ENCODE results near the gene ADO. TPM values are rescaled to one million over a fixed set of nuclear protein-coding genes. Genes with fewer than 3 reads are reported as not detected.

Gene ADO
- total RNA-seq, 2 donors from 2014 or later = 27.1 to 30.1 TPM

GRCh38 chr10:62839590-62839989 lies 35.1 kb downstream of the ADO start:
- H3K4me3 ChIP-seq (ENCODE audit: low read length) = no peak overlapping the region
- H3K9ac ChIP-seq (ENCODE audit: extremely low read depth, low read length, poor library complexity, severe bottlenecking) = no peak overlapping the region
- DNase-seq = no peak
- H3K27ac ChIP-seq (ENCODE audit: low read depth, low read length) = no peak overlapping the region
- no peaks in the 10 kb centered on the region for H3K36me3 Mint-ChIP-seq (ENCODE audit: low read depth)
- TF ChIP-seq CTCF (conservative IDR thresholded peaks at IDR 0.05) = no peak
- H3K9me3 Mint-ChIP-seq = no peaks in the 10 kb centered on the region
- H3K27ac Mint-ChIP-seq = no peak overlapping the region
- H3K27me3 Mint-ChIP-seq (ENCODE audit: insufficient read depth) = no peaks in the 10 kb centered on the region
- H3K4me1 Mint-ChIP-seq = no peaks in the 10 kb centered on the region
- H3K4me1 ChIP-seq (ENCODE audit: control insufficient read depth, insufficient read depth, low read length) = no peaks in the 10 kb centered on the region
- WGBS, 2 experiments (ENCODE audit: insufficient coverage in 1 of 2, insufficient read length in 1 of 2) = 88 to 91% methylated on average over 1 to 2 of the region's 2 CpGs
- no peaks in the 10 kb centered on the region for H3K36me3 ChIP-seq (ENCODE audit: control insufficient read depth, insufficient read depth, low read length)
- no peak overlapping the region for H3K4me3 Mint-ChIP-seq
- H3K27me3 ChIP-seq (ENCODE audit: control insufficient read depth, insufficient read depth, low read length, poor library complexity, severe bottlenecking) = no peaks in the 10 kb centered on the region
- H3K9me3 ChIP-seq (ENCODE audit: control insufficient read depth, low read length) = no peaks in the 10 kb centered on the region

GRCh38 chr10:62842983-62843382 lies 38.5 kb downstream of the ADO start:
- H3K9me3 Mint-ChIP-seq = peaks cover 2% of the 10 kb centered on the region
- no peak overlapping the region for H3K27ac Mint-ChIP-seq
- no peak for TF ChIP-seq CTCF (conservative IDR thresholded peaks at IDR 0.05)
- no peak overlapping the region for H3K4me3 Mint-ChIP-seq
- Histone ChIP-seq H3K27ac (ENCODE audit: low read depth, low read length) (no peak overlapping the region), H3K9ac (ENCODE audit: extremely low read depth, low read length, poor library complexity, severe bottlenecking) (no peak overlapping the region), H3K27me3 (ENCODE audit: control insufficient read depth, insufficient read depth, low read length, poor library complexity, severe bottlenecking) (no peaks in the 10 kb centered on the region), H3K4me3 (ENCODE audit: low read length) (no peak overlapping the region), H3K36me3 (ENCODE audit: control insufficient read depth, insufficient read depth, low read length) (no peaks in the 10 kb centered on the region), H3K9me3 (ENCODE audit: control insufficient read depth, low read length) (peaks cover 12% of the 10 kb centered on the region), H3K4me1 (ENCODE audit: control insufficient read depth, insufficient read depth, low read length) (no peaks in the 10 kb centered on the region)
- no peaks in the 10 kb centered on the region for H3K36me3 Mint-ChIP-seq (ENCODE audit: low read depth)
- peaks cover 2% of the 10 kb centered on the region for H3K27me3 Mint-ChIP-seq (ENCODE audit: insufficient read depth)
- WGBS, 2 experiments (ENCODE audit: insufficient coverage in 1 of 2, insufficient read length in 1 of 2) = 88 to 100% methylated on average over 1 of the region's 1 CpG
- DNase-seq = no peak
- H3K4me1 Mint-ChIP-seq = no peaks in the 10 kb centered on the region

- Histone ChIP-seq H3K27me3 (ENCODE audit: control insufficient read depth, insufficient read depth, low read length, poor library complexity, severe bottlenecking) (no peaks in the 10 kb centered on the region), H3K27ac (ENCODE audit: low read depth, low read length) (no peak overlapping the region), H3K4me1 (ENCODE audit: control insufficient read depth, insufficient read depth, low read length) (no peaks in the 10 kb centered on the region), H3K36me3 (ENCODE audit: control insufficient read depth, insufficient read depth, low read length) (no peaks in the 10 kb centered on the region), H3K4me3 (ENCODE audit: low read length) (no peak overlapping the region), H3K9me3 (ENCODE audit: control insufficient read depth, low read length) (peaks cover 12% of the 10 kb centered on the region), H3K9ac (ENCODE audit: extremely low read depth, low read length, poor library complexity, severe bottlenecking) (no peak overlapping the region)
- H3K9me3 Mint-ChIP-seq = peaks cover 2% of the 10 kb centered on the region
- no peaks in the 10 kb centered on the region for H3K36me3 Mint-ChIP-seq (ENCODE audit: low read depth)
- DNase-seq = no peak
- no peaks in the 10 kb centered on the region for H3K4me1 Mint-ChIP-seq
- H3K27ac Mint-ChIP-seq = no peak overlapping the region
- H3K4me3 Mint-ChIP-seq = no peak overlapping the region
- peaks cover 2% of the 10 kb centered on the region for H3K27me3 Mint-ChIP-seq (ENCODE audit: insufficient read depth)
- TF ChIP-seq CTCF (conservative IDR thresholded peaks at IDR 0.05) = no peak
- 83 to 92% methylated on average over 1 to 3 of the region's 3 CpGs for WGBS, 2 experiments (ENCODE audit: insufficient coverage in 1 of 2, insufficient read length in 1 of 2)
These were observed 39.1 kb downstream of the ADO start for GRCh38 chr10:62843600-62843999.
